Measurements from ENCODE around the gene TMEM200A.
A peak's percentile ranks its signal among the peaks of the same experiment; 100 is the strongest.

Gene TMEM200A

GRCh38 chr6:130447374-130447773, 81.6 kb downstream of the TMEM200A start:
- no peak overlapping the region for H3K4me3 ChIP-seq (ENCODE audit: low read depth, low read length)
- TF ChIP-seq CTCF (IDR thresholded peaks at IDR 0.05; ENCODE audit: control insufficient read depth, extremely low read depth, insufficient read depth): no peak
- DNase-seq (ENCODE audit: low read depth): no peak

- TF ChIP-seq CTCF (IDR thresholded peaks at IDR 0.05; ENCODE audit: control insufficient read depth, extremely low read depth, insufficient read depth): no peak
These were observed 86.5 kb downstream of the TMEM200A start for GRCh38 chr6:130452336-130452735.

GRCh38 chr6:130453230-130453629, 87.4 kb downstream of the TMEM200A start:
- no peak for DNase-seq (ENCODE audit: low read depth)
- TF ChIP-seq CTCF (IDR thresholded peaks at IDR 0.05; ENCODE audit: control insufficient read depth, extremely low read depth, insufficient read depth): no peak
- H3K4me3 ChIP-seq (ENCODE audit: low read depth, low read length): no peak overlapping the region

More at GRCh38 chr6:130452336-130452735, 86.5 kb downstream of the TMEM200A start:
- DNase-seq (ENCODE audit: low read depth): no peak
- H3K4me3 ChIP-seq (ENCODE audit: low read depth, low read length): no peak overlapping the region

GRCh38 chr6:130457605-130458004, 91.8 kb downstream of the TMEM200A start:
- 0 out of 2 replicates have a peak, but pooled peaks have one; percentile 6 for TF ChIP-seq CTCF (IDR thresholded peaks at IDR 0.05; ENCODE audit: control insufficient read depth, extremely low read depth, insufficient read depth)
- no peak overlapping the region for H3K4me3 ChIP-seq (ENCODE audit: low read depth, low read length)

GRCh38 chr6:130459316-130459715, 93.5 kb downstream of the TMEM200A start:
- no peak overlapping the region for H3K4me3 ChIP-seq (ENCODE audit: low read depth, low read length)
- TF ChIP-seq CTCF (IDR thresholded peaks at IDR 0.05; ENCODE audit: control insufficient read depth, extremely low read depth, insufficient read depth): no peak

More at GRCh38 chr6:130457605-130458004, 91.8 kb downstream of the TMEM200A start:
- no peak for DNase-seq (ENCODE audit: low read depth)

GRCh38 chr6:130460934-130461333, 95.1 kb downstream of the TMEM200A start:
- no peak for DNase-seq (ENCODE audit: low read depth)
- H3K4me3 ChIP-seq (ENCODE audit: low read depth, low read length): no peak overlapping the region
- no peak for TF ChIP-seq CTCF (IDR thresholded peaks at IDR 0.05; ENCODE audit: control insufficient read depth, extremely low read depth, insufficient read depth)

More at GRCh38 chr6:130459316-130459715, 93.5 kb downstream of the TMEM200A start:
- no peak for DNase-seq (ENCODE audit: low read depth)

- H3K4me3 ChIP-seq (ENCODE audit: low read depth, low read length): no peak overlapping the region
- TF ChIP-seq CTCF (IDR thresholded peaks at IDR 0.05; ENCODE audit: control insufficient read depth, extremely low read depth, insufficient read depth): no peak
- no peak for DNase-seq (ENCODE audit: low read depth)
These were observed 100.4 kb downstream of the TMEM200A start for GRCh38 chr6:130466052-130466747.
